Stomach (tissue), 9 donors: ENCODE data around the gene SLC25A1. TPM values are rescaled to one million over a fixed set of nuclear protein-coding genes. Genes with fewer than 3 reads are reported as not detected.
"Not testable (repeated sequence)": the region's sequence is repeated elsewhere in the genome, so short reads cannot be mapped to it uniquely, and the experiment has no call there.

Source experiments
- DNase-seq, 2 donors: peaks; one replicate each; pipeline versions ENCODE4 v3.0.0 to v3.0.0-alpha.2; 2013 to 2019
- H3K27ac ChIP-seq, 5 donors: fragments of 200-600 bp in 4 of 5; sonication (generic) in 4 of 5; one replicate each; pipeline ENCODE4 v1.5.1; 2013 to 2019; ENCODE audit warnings: mild to moderate bottlenecking in 1 of 5, moderate library complexity in 1 of 5
- H3K27me3 ChIP-seq, 3 donors: fragments of 200-600 bp; sonication (generic); one replicate each; pipeline ENCODE4 v1.5.1; 2017 to 2019; ENCODE audit warnings: mixed run types in 1 of 3
- H3K36me3 ChIP-seq, 4 donors: fragments of 200-600 bp; sonication (generic); 1 replicate in 3 of 4; 2 replicates in 1 of 4; pipeline ENCODE4 v1.5.1; 2016 to 2019
- H3K4me1 ChIP-seq, 4 donors: fragments of 200-600 bp; sonication (generic); one replicate each; pipeline ENCODE4 v1.5.1; 2016 to 2019
- H3K4me3 ChIP-seq, 4 donors: fragments of 200-600 bp; sonication (generic) in 3 of 4; one replicate each; pipeline ENCODE4 v1.5.1; 2016 to 2019; ENCODE audit warnings: mild to moderate bottlenecking in 1 of 4
- H3K9me3 ChIP-seq, 4 donors: fragments of 200-600 bp; sonication (generic); one replicate each; pipeline ENCODE4 v1.5.1; 2016 to 2019
- CTCF ChIP-seq, 7 experiments: fragments of 450-650 bp in 4 of 7; fragments of 200-600 bp in 3 of 7; sonication (generic) in 3 of 7; IDR thresholded peaks; one replicate each; pipeline ENCODE4 v1.5.1; 2016 to 2019; ENCODE audit warnings: antibody characterized with exemption in 7 of 7, control low read depth in 2 of 7, mild to moderate bottlenecking in 1 of 7
- EP300 ChIP-seq: sonication (generic); formaldehyde crosslinking; IDR thresholded peaks from one replicate; pipeline ENCODE4 v1.6.1; 2017; ENCODE audit warnings: antibody characterized with exemption
- POLR2A ChIP-seq, 4 donors: fragments of 450-650 bp; IDR thresholded peaks; one replicate each; pipeline ENCODE4 v1.6.1; 2016; ENCODE audit warnings: antibody characterized with exemption in 4 of 4, control low read depth in 2 of 4, mild to moderate bottlenecking in 1 of 4, moderate library complexity in 1 of 4
- POLR2AphosphoS5 ChIP-seq, 3 donors: sonication (generic); formaldehyde crosslinking; IDR thresholded peaks; one replicate each; pipeline ENCODE4 v1.6.1; 2016; ENCODE audit warnings: antibody characterized with exemption in 3 of 3
- WGBS, 5 donors: extraction: QIAGEN DNeasy Blood & Tissue Kit in 3 of 5; methylation state at CpG; one replicate each; pipeline versions ENCODE4 v1.1.5 to v1.1.7; 2013 to 2018; 5-methylcytosine and 5-hydroxymethylcytosine counted together
- intact Hi-C: fragments of 100-400 bp; cut with DNase I; formaldehyde crosslinking; loops from one replicate; pipeline ENCODE4 v1.15.1; 2023; ENCODE audit warnings: low total_unique reads
- polyA plus RNA-seq, 3 donors: library from polyadenylated mRNA; stranded (reverse); fragments of 200-250 nt; gene quantifications; one replicate each; pipeline ENCODE4 v1.2.3, GENCODE V29; 2013
- total RNA-seq, 5 donors: library from RNA; depleted of rRNA; stranded (reverse); fragments of >200 nt; gene quantifications; one replicate each; pipeline versions ENCODE4 v1.1.0 to v1.2.3, GENCODE V29; 2014 to 2016
- donor health status: healthy with polysubstance abuse.
- donor health status: Bipolar disorder and iron deficiency.
- donor health status: healthy.

The SLC25A1 gene
- total and polyA plus RNA-seq, 8 donors = 1.2 to 165 (median 54.3) TPM

GRCh38 chr22:19206287-19206686 is 27.8 kb upstream of the SLC25A1 start:
- H3K27me3 ChIP-seq = no peaks in the 10 kb centered on the region
- H3K4me1 ChIP-seq = no peaks in the 10 kb centered on the region
- peaks cover 0 to 41% (median 29%) of the 10 kb centered on the region in 4 donors for H3K36me3 ChIP-seq
- 94 to 96% (median 95%) methylated on average over 6 of the region's 6 CpGs for whole genome bisulfite sequencing, 5 donors
- intact Hi-C loops = no loop called here
- H3K4me3 ChIP-seq = no peak overlapping the region
- H3K9me3 ChIP-seq = no peaks in the 10 kb centered on the region
- no peak for DNase-seq
- TF ChIP-seq EP300 = no peak
- TF ChIP-seq POLR2AphosphoS5 (IDR thresholded peaks at IDR 0.05) = no peak
- no peak for TF ChIP-seq CTCF (IDR thresholded peaks at IDR 0.05)
- TF ChIP-seq POLR2A (IDR thresholded peaks at IDR 0.05) = no peak
- no peak overlapping the region for H3K27ac ChIP-seq

GRCh38 chr22:19204640-19205039 is 26.1 kb upstream of the SLC25A1 start:
- Histone ChIP-seq H3K4me3 (no peak overlapping the region), H3K36me3 (peaks cover 0 to 42% (median 26%) of the 10 kb centered on the region in 4 donors), H3K9me3 (no peaks in the 10 kb centered on the region), H3K27ac (no peak overlapping the region), H3K4me1 (no peaks in the 10 kb centered on the region), H3K27me3 (no peaks in the 10 kb centered on the region)
- WGBS, 5 donors = 74 to 85% (median 79%) methylated on average over 4 of the region's 4 CpGs
- TF ChIP-seq EP300 = no peak
- TF ChIP-seq POLR2A (IDR thresholded peaks at IDR 0.05) = no peak
- TF ChIP-seq CTCF (IDR thresholded peaks at IDR 0.05) = no peak
- no peak for TF ChIP-seq POLR2AphosphoS5 (IDR thresholded peaks at IDR 0.05)
- DNase-seq = no peak
- intact Hi-C loops = no loop called here

GRCh38 chr22:19203834-19204233 is 25.3 kb upstream of the SLC25A1 start:
- Histone ChIP-seq H3K4me1 (no peaks in the 10 kb centered on the region), H3K27me3 (no peaks in the 10 kb centered on the region), H3K4me3 (no peak overlapping the region), H3K36me3 (peaks cover 0 to 41% (median 22%) of the 10 kb centered on the region in 4 donors), H3K9me3 (no peaks in the 10 kb centered on the region), H3K27ac (no peak overlapping the region)
- intact Hi-C loops = no loop called here
- TF ChIP-seq POLR2A (IDR thresholded peaks at IDR 0.05) (no peak), CTCF (IDR thresholded peaks at IDR 0.05) (no peak), EP300 (no peak), POLR2AphosphoS5 (IDR thresholded peaks at IDR 0.05) (no peak)
- WGBS, 5 donors = 63 to 81% (median 65%) methylated on average over 8 of the region's 8 CpGs
- DNase-seq = peak in 1 of 2 donors; percentile 51

- not testable (repeated sequence) for H3K4me1 ChIP-seq
- 89 to 96% (median 94%) methylated on average over 3 of the region's 3 CpGs for WGBS, 5 donors
These were observed 24.3 kb upstream of the SLC25A1 start for GRCh38 chr22:19202799-19203186.

GRCh38 chr22:19201869-19202798 is 23.6 kb upstream of the SLC25A1 start:
- no peak overlapping the region for H3K27ac ChIP-seq
- H3K4me1 ChIP-seq = no peaks in the 10 kb centered on the region
- TF ChIP-seq EP300 (no peak), POLR2A (IDR thresholded peaks at IDR 0.05) (no peak), CTCF (IDR thresholded peaks at IDR 0.05) (no peak), POLR2AphosphoS5 (IDR thresholded peaks at IDR 0.05) (no peak)
- intact Hi-C loops = no loop called here
- WGBS, 5 donors = 89 to 94% (median 92%) methylated on average over 18 of the region's 18 CpGs
- H3K9me3 ChIP-seq = no peaks in the 10 kb centered on the region
- peaks cover 0 to 28% (median 10%) of the 10 kb centered on the region in 4 donors for H3K36me3 ChIP-seq
- H3K4me3 ChIP-seq = no peak overlapping the region
- no peak for DNase-seq
- no peaks in the 10 kb centered on the region for H3K27me3 ChIP-seq

More at GRCh38 chr22:19202799-19203186, 24.3 kb upstream of the SLC25A1 start:
- H3K9me3 ChIP-seq, DNase-seq, H3K27me3 ChIP-seq, intact Hi-C loops, H3K4me3 ChIP-seq, H3K27ac ChIP-seq: not testable (repeated sequence)
- peaks cover 0 to 31% (median 12%) of the 10 kb centered on the region in 4 donors for H3K36me3 ChIP-seq
